DOHH2 (cell line): ENCODE results near the gene CHRDL2.

Source experiments
- H3F3A ChIP-seq: fragments of 200-600 bp; sonication (generic), shearing (Covaris generic); 2 replicates; pipeline ENCODE4 v1.6.0; 2016; ENCODE audit warnings: antibody characterized with exemption, mild to moderate bottlenecking; ENCODE audit not compliant: control insufficient read depth, insufficient read depth
- H3K27ac ChIP-seq: fragments of 200-600 bp; sonication (generic); 2 replicates; pipeline ENCODE4 v1.5.1; 2014; ENCODE audit warnings: low read depth, mild to moderate bottlenecking, low read length, moderate library complexity
- H3K27me3 ChIP-seq: fragments of 200-600 bp; sonication (generic); 2 replicates; pipeline ENCODE4 v1.6.1; 2014; ENCODE audit warnings: mild to moderate bottlenecking, low read length, mixed read lengths; ENCODE audit not compliant: control insufficient read depth
- H3K36me3 ChIP-seq: fragments of 200-600 bp; sonication (generic); 2 replicates; pipeline ENCODE4 v1.6.1; 2014; ENCODE audit warnings: mild to moderate bottlenecking, low read length, moderate library complexity, mixed read lengths; ENCODE audit not compliant: control insufficient read depth
- H3K4me1 ChIP-seq: fragments of 200-600 bp; sonication (generic); 2 replicates; pipeline ENCODE4 v1.6.1; 2014; ENCODE audit warnings: mild to moderate bottlenecking, low read length, mixed read lengths; ENCODE audit not compliant: control insufficient read depth
- H3K4me2 ChIP-seq: fragments of 200-600 bp; sonication (generic); 2 replicates; pipeline ENCODE4 v1.6.0; 2014; ENCODE audit warnings: mild to moderate bottlenecking, low read length, moderate library complexity
- H3K4me3 ChIP-seq: fragments of 200-600 bp; sonication (generic); 2 replicates; pipeline ENCODE4 v1.5.1; 2014; ENCODE audit warnings: mild to moderate bottlenecking, low read length, mixed read lengths
- H3K79me2 ChIP-seq: fragments of 200-600 bp; sonication (generic); 2 replicates; pipeline ENCODE4 v1.6.1; 2014; ENCODE audit warnings: mild to moderate bottlenecking, low read length, mixed read lengths; ENCODE audit not compliant: control insufficient read depth
- H3K9me2 ChIP-seq: fragments of 200-600 bp; sonication (generic); replicated peaks from 2 replicates; pipeline ENCODE4 v1.6.1; 2014; ENCODE audit warnings: mild to moderate bottlenecking, low read length, mixed read lengths; ENCODE audit not compliant: control insufficient read depth
- H3K9me3 ChIP-seq: fragments of 200-600 bp; sonication (generic); 2 replicates; pipeline ENCODE4 v1.6.1; 2014; ENCODE audit warnings: antibody characterized with exemption, low read length, mixed read lengths; ENCODE audit not compliant: control insufficient read depth, insufficient read depth
- H4K20me1 ChIP-seq: fragments of 200-600 bp; sonication (generic); 2 replicates; pipeline ENCODE4 v1.6.0; 2014; ENCODE audit warnings: low read depth, mild to moderate bottlenecking, antibody characterized with exemption, low read length, moderate library complexity; ENCODE audit not compliant: control insufficient read depth, insufficient read depth
- CTCF ChIP-seq: fragments of 200-600 bp; sonication (generic); IDR thresholded peaks from one replicate; pipeline ENCODE4 v1.5.1; 2014; ENCODE audit warnings: antibody characterized with exemption, mild to moderate bottlenecking, low read depth, low read length; ENCODE audit not compliant: poor library complexity, severe bottlenecking
- EZH2phosphoT487 ChIP-seq: fragments of 200-600 bp; sonication (generic); IDR thresholded peaks from 2 replicates; pipeline ENCODE4 v1.6.1; 2017; ENCODE audit warnings: borderline replicate concordance, mild to moderate bottlenecking, antibody characterized with exemption, low read length, moderate library complexity, mixed read lengths

CHRDL2 gene

GRCh38 chr11:74777877-74778276, 46.7 kb upstream of the CHRDL2 start:
- peaks cover 94% of the 10 kb centered on the region for H3K79me2 ChIP-seq
- TF ChIP-seq CTCF (no peak), EZH2phosphoT487 (no peak)

GRCh38 chr11:74777038-74777437, 45.8 kb upstream of the CHRDL2 start:
- no peak overlapping the region for H3K4me2 ChIP-seq

More at GRCh38 chr11:74777877-74778276, 46.7 kb upstream of the CHRDL2 start:
- Histone ChIP-seq H3K4me1 (peaks cover 12% of the 10 kb centered on the region), H3K4me2 (no peak overlapping the region), H4K20me1 (peaks cover 5% of the 10 kb centered on the region; the same call in 1 of the 2 replicates), H3K4me3 (no peak overlapping the region), H3K36me3 (no peaks in the 10 kb centered on the region), H3F3A (no peaks in the 10 kb centered on the region; the same call in 1 of the 2 replicates), H3K27me3 (no peaks in the 10 kb centered on the region), H3K27ac (no peak overlapping the region), H3K9me2 (no peaks in the 10 kb centered on the region), H3K9me3 (no peaks in the 10 kb centered on the region)

GRCh38 chr11:74776546-74776945, 45.3 kb upstream of the CHRDL2 start:
- no peak overlapping the region for H3K4me3 ChIP-seq
- no peaks in the 10 kb centered on the region for H3K9me2 ChIP-seq
- H4K20me1 ChIP-seq, result peaks cover 5% of the 10 kb centered on the region; the same call in 1 of the 2 replicates
- H3K4me2 ChIP-seq, result no peak overlapping the region
- peaks cover 96% of the 10 kb centered on the region for H3K79me2 ChIP-seq
- no peaks in the 10 kb centered on the region; the same call in 1 of the 2 replicates for H3K4me1 ChIP-seq
- no peaks in the 10 kb centered on the region; the same call in 1 of the 2 replicates for H3F3A ChIP-seq
- no peaks in the 10 kb centered on the region for H3K36me3 ChIP-seq
- H3K9me3 ChIP-seq, result no peaks in the 10 kb centered on the region
- no peak overlapping the region for H3K27ac ChIP-seq
- H3K27me3 ChIP-seq, result no peaks in the 10 kb centered on the region
- TF ChIP-seq CTCF (no peak), EZH2phosphoT487 (no peak)

More at GRCh38 chr11:74777038-74777437, 45.8 kb upstream of the CHRDL2 start:
- no peaks in the 10 kb centered on the region for H3K9me2 ChIP-seq
- H3F3A ChIP-seq, result no peaks in the 10 kb centered on the region; the same call in 1 of the 2 replicates
- H3K9me3 ChIP-seq, result no peaks in the 10 kb centered on the region
- TF ChIP-seq EZH2phosphoT487 (no peak), CTCF (no peak)
- peaks cover 5% of the 10 kb centered on the region for H3K4me1 ChIP-seq
- H3K79me2 ChIP-seq, result peaks cover 96% of the 10 kb centered on the region
- H3K27ac ChIP-seq, result no peak overlapping the region
- H3K36me3 ChIP-seq, result no peaks in the 10 kb centered on the region
- H4K20me1 ChIP-seq, result peaks cover 5% of the 10 kb centered on the region; the same call in 1 of the 2 replicates
- H3K4me3 ChIP-seq, result no peak overlapping the region
- no peaks in the 10 kb centered on the region for H3K27me3 ChIP-seq
